WTC11 (cell line): ENCODE data around the gene ALOX15. TPM values are rescaled to one million over a fixed set of nuclear protein-coding genes. Genes with fewer than 3 reads are reported as not detected.

ENCODE experiments used
- ATAC-seq: fragments of 200-7000 bp; cut with Tn5 transposase; 2 replicates; pipeline ENCODE4 v1.10.0; 2021; ENCODE audit warnings: mild to moderate bottlenecking, moderate library complexity
- CTCF ChIA-PET: fragments of 300-600 bp; sonication (Branson Sonifier 250); formaldehyde crosslinking; loops from one replicate; lab custom pipeline; 2021; ENCODE audit warnings: antibody characterized with exemption; lab: Charles Lee
- POLR2A ChIA-PET: fragments of 350-600 bp; sonication (Branson Sonifier 250); formaldehyde crosslinking; loops from one replicate; lab custom pipeline; 2021; ENCODE audit warnings: antibody characterized with exemption; lab: Charles Lee
- DNase-seq: peaks from one replicate; pipeline ENCODE4 v3.0.0; 2021; ENCODE audit warnings: low spot score
- H3K27ac Mint-ChIP-seq: 2 replicates; pipeline ENCODE4 v1.8.0; 2021; ENCODE audit warnings: mixed read lengths
- H3K27me3 Mint-ChIP-seq: 2 replicates; pipeline ENCODE4 v1.8.0; 2021; ENCODE audit warnings: low read depth, mild to moderate bottlenecking, moderate library complexity, mixed read lengths
- H3K36me3 Mint-ChIP-seq: 2 replicates; pipeline ENCODE4 v1.8.0; 2021; ENCODE audit warnings: mixed read lengths
- H3K4me1 Mint-ChIP-seq: 2 replicates; pipeline ENCODE4 v1.8.0; 2022; ENCODE audit warnings: mixed read lengths
- H3K4me3 Mint-ChIP-seq: 2 replicates; pipeline ENCODE4 v1.8.0; 2021; ENCODE audit warnings: mild to moderate bottlenecking, moderate library complexity, mixed read lengths
- H3K9me3 Mint-ChIP-seq: 2 replicates; pipeline ENCODE4 v1.8.0; 2021; ENCODE audit warnings: mixed read lengths
- ATF2 ChIP-seq: sonication (generic); formaldehyde crosslinking; IDR thresholded peaks from 2 replicates; pipeline ENCODE4 v1.8.1; 2022; ENCODE audit warnings: low read depth, missing genetic modification reagents, borderline replicate concordance
- ATF3 ChIP-seq: sonication (generic); formaldehyde crosslinking; conservative IDR thresholded peaks from 2 replicates; pipeline ENCODE4 v1.8.1; 2022; ENCODE audit warnings: mild to moderate bottlenecking, missing genetic modification reagents
- CREB1 ChIP-seq: sonication (generic); formaldehyde crosslinking; IDR thresholded peaks from 2 replicates; pipeline ENCODE4 v1.8.0; 2023; ENCODE audit warnings: mild to moderate bottlenecking, missing genetic modification reagents
- FOXJ3 ChIP-seq: sonication (generic); formaldehyde crosslinking; IDR thresholded peaks from 2 replicates; pipeline ENCODE4 v1.9.0; 2021; ENCODE audit warnings: missing genetic modification reagents, mild to moderate bottlenecking, borderline replicate concordance
- FOXK1 ChIP-seq: sonication (generic); formaldehyde crosslinking; IDR thresholded peaks from 2 replicates; pipeline ENCODE4 v1.8.0; 2022; ENCODE audit warnings: mild to moderate bottlenecking, moderate library complexity, missing genetic modification reagents
- GRHL2 ChIP-seq: fragments of 250-450 bp; sonication (Bioruptor Pico); IDR thresholded peaks from 2 replicates; pipeline ENCODE4 v1.8.0; 2022; ENCODE audit warnings: mild to moderate bottlenecking, moderate library complexity; ENCODE audit not compliant: insufficient replicate concordance, severe bottlenecking
- IRF1 ChIP-seq: sonication (generic); formaldehyde crosslinking; IDR thresholded peaks from 2 replicates; pipeline ENCODE4 v1.8.0; 2023; ENCODE audit warnings: missing genetic modification reagents
- JAZF1 ChIP-seq: fragments of 250-450 bp; sonication (Bioruptor Pico); IDR thresholded peaks from 2 replicates; pipeline ENCODE4 v1.9.0; 2021; ENCODE audit warnings: moderate library complexity, mild to moderate bottlenecking, inconsistent platforms
- JUN ChIP-seq: sonication (generic); formaldehyde crosslinking; IDR thresholded peaks from 2 replicates; pipeline ENCODE4 v1.8.0; 2023; ENCODE audit warnings: mild to moderate bottlenecking, missing genetic modification reagents
- KAT7 ChIP-seq: sonication (generic); formaldehyde crosslinking; IDR thresholded peaks from 2 replicates; pipeline ENCODE4 v1.8.1; 2023; ENCODE audit warnings: missing genetic modification reagents, mild to moderate bottlenecking, borderline replicate concordance
- MYBL2 ChIP-seq: sonication (generic); formaldehyde crosslinking; IDR thresholded peaks from 2 replicates; pipeline ENCODE4 v1.8.1; 2023; ENCODE audit warnings: mild to moderate bottlenecking, moderate library complexity, missing genetic modification reagents
- NFE2L1 ChIP-seq: sonication (generic); formaldehyde crosslinking; IDR thresholded peaks from 2 replicates; pipeline ENCODE4 v1.8.1; 2023; ENCODE audit warnings: missing genetic modification reagents
- NR1H2 ChIP-seq: sonication (generic); formaldehyde crosslinking; IDR thresholded peaks from 2 replicates; pipeline ENCODE4 v1.9.0; 2021; ENCODE audit warnings: mild to moderate bottlenecking, moderate library complexity, missing genetic modification reagents
- NR2C2 ChIP-seq: sonication (generic); formaldehyde crosslinking; IDR thresholded peaks from 2 replicates; pipeline ENCODE4 v1.8.0; 2022; ENCODE audit warnings: mild to moderate bottlenecking, missing genetic modification reagents
- NR3C1 ChIP-seq: sonication (generic); formaldehyde crosslinking; conservative IDR thresholded peaks from 2 replicates; pipeline ENCODE4 v1.8.1; 2023; ENCODE audit warnings: low read depth, mild to moderate bottlenecking, missing genetic modification reagents
- OVOL2 ChIP-seq: fragments of 250-450 bp; sonication (Bioruptor Pico); IDR thresholded peaks from 2 replicates; pipeline ENCODE4 v1.9.0; 2021; ENCODE audit warnings: mild to moderate bottlenecking, borderline replicate concordance
- SMAD4 ChIP-seq: sonication (generic); formaldehyde crosslinking; IDR thresholded peaks from 2 replicates; pipeline ENCODE4 v1.8.0; 2022; ENCODE audit warnings: mild to moderate bottlenecking, missing genetic modification reagents
- TEAD4 ChIP-seq: sonication (generic); formaldehyde crosslinking; IDR thresholded peaks from 2 replicates; pipeline ENCODE4 v1.8.0; 2022; ENCODE audit warnings: mild to moderate bottlenecking, missing genetic modification reagents
- USF2 ChIP-seq: sonication (generic); formaldehyde crosslinking; IDR thresholded peaks from 2 replicates; pipeline ENCODE4 v1.8.1; 2023; ENCODE audit warnings: mild to moderate bottlenecking, missing genetic modification reagents, moderate library complexity
- ZNF263 ChIP-seq: sonication (generic); formaldehyde crosslinking; IDR thresholded peaks from 2 replicates; pipeline ENCODE4 v1.8.1; 2022; ENCODE audit warnings: low read depth, mild to moderate bottlenecking, moderate library complexity, missing genetic modification reagents
- ZNF396 ChIP-seq: fragments of 250-450 bp; sonication (Bioruptor Pico); IDR thresholded peaks from 2 replicates; pipeline ENCODE4 v1.8.0; 2021; ENCODE audit warnings: mild to moderate bottlenecking, moderate library complexity, borderline replicate concordance
- ZNF532 ChIP-seq: fragments of 250-450 bp; sonication (Bioruptor Pico); IDR thresholded peaks from 2 replicates; pipeline ENCODE4 v1.9.0; 2021; ENCODE audit warnings: mild to moderate bottlenecking, borderline replicate concordance
- total RNA-seq: library from RNA; stranded (reverse); gene quantifications from 3 replicates; pipeline ENCODE4 v1.2.3, GENCODE V29; 2021

Gene ALOX15
- total RNA-seq, 1 experiment from 2014 or later = 0.50 TPM

GRCh38 chr17:4592240-4593005 is 49.1 kb downstream of the ALOX15 start:
- POLR2A ChIA-PET = no interaction called here
- Mint-ChIP-seq H3K27ac (peak overlapping the region; percentile 32; the same call in 1 of the 2 replicates), H3K36me3 (no peaks in the 10 kb centered on the region), H3K9me3 (no peaks in the 10 kb centered on the region), H3K27me3 (no peaks in the 10 kb centered on the region), H3K4me3 (no peak overlapping the region)
- CTCF ChIA-PET = interaction anchor here (0.7 kb wide), 1 partner anchor 30 kb away, joined by 4 read pairs; no protein-coding TSS in a partner anchor
- TF ChIP-seq JUN (CRISPR knock-in tag) = no peak
- TF ChIP-seq TEAD4 = no peak
- TF ChIP-seq JAZF1 (CRISPR knock-in tag) = no peak
- TF ChIP-seq OVOL2 (CRISPR knock-in tag) = no peak
- TF ChIP-seq CREB1 (CRISPR knock-in tag) = no peak
- no peak for TF ChIP-seq ATF3 (CRISPR knock-in tag)
- no peak for TF ChIP-seq SMAD4 (CRISPR knock-in tag)
- TF ChIP-seq ZNF532 = no peak
- no peak for TF ChIP-seq ATF2 (CRISPR knock-in tag)
- no peak for TF ChIP-seq FOXK1
- TF ChIP-seq GRHL2 = no peak
- TF ChIP-seq USF2 (CRISPR knock-in tag) = no peak
- TF ChIP-seq ZNF396 (CRISPR knock-in tag) = no peak
- no peak for TF ChIP-seq FOXJ3 (CRISPR knock-in tag)
- no peak for TF ChIP-seq NR3C1 (CRISPR knock-in tag)
- no peak for TF ChIP-seq NR1H2 (CRISPR knock-in tag)
- no peak for TF ChIP-seq NR2C2 (CRISPR knock-in tag)
- TF ChIP-seq IRF1 (CRISPR knock-in tag) = no peak
- TF ChIP-seq, all 79 proteins: peak for 0
- DNase-seq (no peak), ATAC-seq (no peak)
- H3K4me1 Mint-ChIP-seq = peaks cover 11% of the 10 kb centered on the region

- H3K27ac Mint-ChIP-seq = no peak overlapping the region
- no peak overlapping the region for H3K4me3 Mint-ChIP-seq
- no peaks in the 10 kb centered on the region for H3K9me3 Mint-ChIP-seq
- ChIA-PET CTCF (interaction anchor here (0.7 to 0.8 kb wide), 2 partner anchors 18 to 29 kb away, joined by 3 to 4 read pairs; no protein-coding TSS in a partner anchor), POLR2A (no interaction called here)
- DNase-seq (no peak), ATAC-seq (no peak)
- peaks cover 11% of the 10 kb centered on the region for H3K4me1 Mint-ChIP-seq
- H3K36me3 Mint-ChIP-seq = no peaks in the 10 kb centered on the region
- TF ChIP-seq ZNF263 (CRISPR knock-in tag) (no peak), TEAD4 (no peak), KAT7 (CRISPR knock-in tag) (no peak), MYBL2 (no peak), NFE2L1 (CRISPR knock-in tag) (no peak)
- TF ChIP-seq, all 79 proteins: peak for 0
- H3K27me3 Mint-ChIP-seq = peaks cover 3% of the 10 kb centered on the region
These were observed 49.9 kb downstream of the ALOX15 start for GRCh38 chr17:4591529-4591928.
